Brain pericyte (primary cell): ENCODE results near the gene CCL17.

Source experiments
- DNase-seq: peaks from one replicate; pipeline ENCODE4 v3.0.0-alpha.2; 2012; ENCODE audit warnings: low read depth, low spot score

Gene CCL17

GRCh38 chr16:57377080-57377841 is 27.3 kb upstream of the CCL17 start:
- DNase-seq: no peak

- DNase-seq: no peak
Measured at GRCh38 chr16:57379579-57379978, 25.0 kb upstream of the CCL17 start.

GRCh38 chr16:57380671-57381462 is 23.7 kb upstream of the CCL17 start:
- no peak for DNase-seq

DNA sequence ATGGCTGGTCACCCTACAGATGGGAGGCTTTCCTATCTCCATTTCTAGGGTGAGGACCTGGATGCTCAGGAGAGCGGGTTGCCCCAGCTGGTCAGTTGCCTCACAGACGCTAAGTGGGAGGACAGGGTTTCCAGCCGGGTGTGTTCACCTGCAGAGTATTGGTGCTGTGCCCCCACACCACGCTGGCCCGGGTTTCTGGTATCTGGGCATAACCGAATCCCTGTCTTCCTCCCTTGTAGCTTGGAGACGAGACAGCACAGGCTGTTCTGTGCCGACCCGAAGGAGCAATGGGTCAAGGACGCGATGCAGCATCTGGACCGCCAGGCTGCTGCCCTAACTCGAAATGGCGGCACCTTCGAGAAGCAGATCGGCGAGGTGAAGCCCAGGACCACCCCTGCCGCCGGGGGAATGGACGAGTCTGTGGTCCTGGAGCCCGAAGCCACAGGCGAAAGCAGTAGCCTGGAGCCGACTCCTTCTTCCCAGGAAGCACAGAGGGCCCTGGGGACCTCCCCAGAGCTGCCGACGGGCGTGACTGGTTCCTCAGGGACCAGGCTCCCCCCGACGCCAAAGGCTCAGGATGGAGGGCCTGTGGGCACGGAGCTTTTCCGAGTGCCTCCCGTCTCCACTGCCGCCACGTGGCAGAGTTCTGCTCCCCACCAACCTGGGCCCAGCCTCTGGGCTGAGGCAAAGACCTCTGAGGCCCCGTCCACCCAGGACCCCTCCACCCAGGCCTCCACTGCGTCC is 22.6 kb upstream of the CCL17 start:
- no peak for DNase-seq

DNA sequence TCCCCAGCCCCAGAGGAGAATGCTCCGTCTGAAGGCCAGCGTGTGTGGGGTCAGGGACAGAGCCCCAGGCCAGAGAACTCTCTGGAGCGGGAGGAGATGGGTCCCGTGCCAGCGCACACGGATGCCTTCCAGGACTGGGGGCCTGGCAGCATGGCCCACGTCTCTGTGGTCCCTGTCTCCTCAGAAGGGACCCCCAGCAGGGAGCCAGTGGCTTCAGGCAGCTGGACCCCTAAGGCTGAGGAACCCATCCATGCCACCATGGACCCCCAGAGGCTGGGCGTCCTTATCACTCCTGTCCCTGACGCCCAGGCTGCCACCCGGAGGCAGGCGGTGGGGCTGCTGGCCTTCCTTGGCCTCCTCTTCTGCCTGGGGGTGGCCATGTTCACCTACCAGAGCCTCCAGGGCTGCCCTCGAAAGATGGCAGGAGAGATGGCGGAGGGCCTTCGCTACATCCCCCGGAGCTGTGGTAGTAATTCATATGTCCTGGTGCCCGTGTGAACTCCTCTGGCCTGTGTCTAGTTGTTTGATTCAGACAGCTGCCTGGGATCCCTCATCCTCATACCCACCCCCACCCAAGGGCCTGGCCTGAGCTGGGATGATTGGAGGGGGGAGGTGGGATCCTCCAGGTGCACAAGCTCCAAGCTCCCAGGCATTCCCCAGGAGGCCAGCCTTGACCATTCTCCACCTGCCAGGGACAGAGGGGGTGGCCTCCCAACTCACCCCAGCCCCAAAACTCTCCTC is 21.9 kb upstream of the CCL17 start:
- no peak for DNase-seq

GRCh38 chr16:57383276-57384247 is 21.0 kb upstream of the CCL17 start:
- no peak for DNase-seq

- DNase-seq: no peak
Measured at GRCh38 chr16:57384248-57385070, 20.1 kb upstream of the CCL17 start.

DNA sequence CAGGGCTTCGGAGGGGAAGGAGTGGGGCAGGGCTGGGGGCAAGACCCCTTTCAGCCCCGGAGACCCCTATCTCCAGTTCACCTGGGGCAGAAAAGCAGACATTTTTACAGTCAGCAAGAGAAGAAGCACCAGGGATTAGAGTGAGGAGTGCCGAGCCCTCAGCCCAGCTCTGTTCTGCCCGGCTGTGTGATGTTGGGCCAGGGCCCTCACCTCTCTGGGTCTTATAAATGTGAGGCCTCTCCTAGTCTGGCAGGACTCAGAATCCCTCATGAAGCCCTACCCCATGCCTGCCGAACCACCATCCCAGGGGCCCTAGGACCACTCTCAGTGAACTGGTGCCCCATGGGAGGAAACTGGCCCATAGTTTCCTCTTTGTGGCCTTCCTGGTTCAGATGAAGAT is 19.5 kb upstream of the CCL17 start:
- DNase-seq: no peak

GRCh38 chr16:57386381-57386951 is 18.1 kb upstream of the CCL17 start:
- DNase-seq: peak; percentile 29

DNA sequence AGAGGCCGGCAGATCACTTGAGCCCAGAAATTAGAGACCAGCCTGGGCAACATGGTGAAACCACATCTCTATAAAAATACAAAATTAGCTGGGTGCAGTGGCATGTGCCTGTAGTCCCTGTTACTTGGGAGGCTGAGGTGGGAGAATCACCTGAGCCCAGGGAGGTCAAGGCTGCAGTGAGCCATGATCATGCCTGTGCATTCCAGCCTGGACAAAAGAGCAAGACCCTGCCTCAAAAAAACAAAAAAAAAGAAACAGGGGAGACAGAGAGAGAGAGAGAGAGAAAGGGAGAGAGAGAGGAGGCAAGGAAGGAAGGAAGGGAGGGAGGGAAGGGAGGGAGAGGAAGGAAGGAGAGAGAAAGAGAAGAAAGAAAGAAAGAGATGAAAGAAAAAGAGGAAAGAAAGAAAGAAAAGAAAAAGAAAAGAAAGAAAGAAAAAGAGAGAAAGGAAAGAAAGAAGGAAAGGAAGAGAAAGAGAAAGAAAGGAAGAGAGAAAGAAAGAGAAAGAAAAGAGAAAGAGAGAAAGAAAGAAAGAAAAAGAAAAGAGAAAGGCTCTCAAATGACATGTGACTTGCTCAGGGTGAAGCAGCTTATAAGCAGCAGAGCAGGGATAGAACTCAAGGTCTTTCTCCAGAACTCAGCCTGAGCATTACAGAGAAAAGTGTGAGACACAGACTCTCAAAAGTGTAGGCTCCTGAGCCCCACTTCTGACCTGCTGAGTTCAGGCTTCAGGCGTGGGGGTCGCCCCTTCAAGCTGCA is 16.8 kb upstream of the CCL17 start:
- DNase-seq: no peak

DNA sequence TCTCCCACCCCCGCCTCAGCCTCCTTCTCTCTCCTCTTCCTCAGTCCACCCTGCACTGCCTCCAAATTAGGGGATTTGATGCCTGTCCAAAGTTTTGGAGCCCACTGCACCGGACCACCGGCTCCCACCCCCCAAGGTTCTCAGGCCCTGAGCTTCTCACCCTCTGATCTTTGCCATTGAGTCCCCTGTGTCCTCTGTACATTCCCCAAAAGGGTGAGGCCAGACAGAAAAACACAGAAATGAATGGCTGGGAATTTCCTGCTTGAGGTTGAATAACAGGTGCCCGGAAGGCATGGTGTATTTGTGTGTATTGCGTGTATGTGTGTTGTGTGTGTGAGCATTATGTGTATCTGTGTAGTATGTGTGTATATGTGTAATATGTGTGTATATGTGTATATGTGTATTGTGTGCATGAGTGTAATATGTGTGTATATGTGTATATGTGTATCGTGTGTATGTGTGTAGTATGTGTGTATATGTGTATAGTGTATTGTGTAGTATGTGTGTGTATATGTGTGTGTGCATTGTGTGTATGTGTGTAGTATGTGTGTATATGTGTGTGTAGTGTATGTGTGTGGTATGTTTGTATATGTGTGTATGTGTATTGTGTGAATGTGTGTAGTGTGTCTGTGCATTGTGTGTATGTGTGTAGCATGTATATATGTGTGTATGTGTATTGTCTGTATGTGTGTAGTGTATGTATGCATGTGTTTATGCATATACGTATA is 16.0 kb upstream of the CCL17 start:
- no peak for DNase-seq

GRCh38 chr16:57389087-57389468 is 15.5 kb upstream of the CCL17 start:
- DNase-seq: no peak

DNA sequence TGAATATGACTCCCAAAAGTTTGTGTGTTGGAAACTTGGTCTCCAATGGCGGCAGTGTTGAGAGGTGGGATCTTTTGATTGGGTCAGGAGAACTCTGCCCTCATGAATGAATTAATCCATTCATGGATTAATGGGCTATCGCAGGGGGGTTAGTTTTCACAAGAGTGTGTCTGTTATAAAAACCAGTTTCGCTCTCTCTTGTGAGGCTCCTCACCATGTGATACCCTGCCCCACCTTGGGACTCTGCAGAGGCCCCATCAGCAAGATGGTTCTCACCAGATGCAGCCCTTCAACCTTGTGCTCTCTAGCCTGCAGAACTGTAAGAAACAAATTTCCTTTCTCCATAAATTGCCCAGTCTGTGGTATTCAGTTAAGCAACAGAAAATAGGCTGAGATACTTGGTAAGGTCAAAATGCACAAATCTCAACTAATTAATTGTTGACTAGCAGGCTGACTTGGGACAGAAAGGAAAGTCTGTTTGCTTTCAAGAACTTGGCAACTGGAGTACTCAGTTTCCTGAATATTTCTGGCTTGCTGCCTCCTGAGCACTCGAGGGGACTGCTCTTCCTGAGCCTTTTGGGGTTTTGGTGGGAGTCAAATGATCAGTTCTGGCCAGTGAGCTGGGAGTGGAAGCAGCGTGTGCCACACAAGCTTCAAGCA is 13.8 kb upstream of the CCL17 start:
- no peak for DNase-seq

GRCh38 chr16:57391300-57391699 is 13.3 kb upstream of the CCL17 start:
- DNase-seq: no peak

GRCh38 chr16:57391708-57392107 is 12.9 kb upstream of the CCL17 start:
- DNase-seq: no peak

DNA sequence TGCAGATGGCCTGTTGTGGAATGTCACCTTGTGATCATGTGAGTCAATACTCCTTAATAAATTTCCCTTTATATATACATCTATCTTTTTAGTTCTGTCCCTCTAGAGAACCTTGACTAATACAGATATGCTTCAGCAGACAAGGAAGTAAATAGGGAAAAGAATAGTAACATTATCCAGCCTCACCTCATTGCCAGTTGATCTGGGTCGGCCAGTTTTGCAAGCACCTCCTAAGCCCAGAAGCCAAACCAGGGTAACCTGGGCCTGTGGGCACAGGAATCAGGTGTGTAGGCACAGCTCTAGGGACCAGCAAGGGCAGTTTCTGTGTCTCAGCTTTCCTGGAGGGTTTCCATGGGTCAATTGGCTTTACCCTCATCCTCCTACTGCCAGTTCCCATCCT is 11.9 kb upstream of the CCL17 start:
- DNase-seq: no peak

GRCh38 chr16:57394444-57394843 is 10.1 kb upstream of the CCL17 start:
- DNase-seq: no peak
